ENCODE measurements around the gene RFC4.

RFC4 gene

DNA sequence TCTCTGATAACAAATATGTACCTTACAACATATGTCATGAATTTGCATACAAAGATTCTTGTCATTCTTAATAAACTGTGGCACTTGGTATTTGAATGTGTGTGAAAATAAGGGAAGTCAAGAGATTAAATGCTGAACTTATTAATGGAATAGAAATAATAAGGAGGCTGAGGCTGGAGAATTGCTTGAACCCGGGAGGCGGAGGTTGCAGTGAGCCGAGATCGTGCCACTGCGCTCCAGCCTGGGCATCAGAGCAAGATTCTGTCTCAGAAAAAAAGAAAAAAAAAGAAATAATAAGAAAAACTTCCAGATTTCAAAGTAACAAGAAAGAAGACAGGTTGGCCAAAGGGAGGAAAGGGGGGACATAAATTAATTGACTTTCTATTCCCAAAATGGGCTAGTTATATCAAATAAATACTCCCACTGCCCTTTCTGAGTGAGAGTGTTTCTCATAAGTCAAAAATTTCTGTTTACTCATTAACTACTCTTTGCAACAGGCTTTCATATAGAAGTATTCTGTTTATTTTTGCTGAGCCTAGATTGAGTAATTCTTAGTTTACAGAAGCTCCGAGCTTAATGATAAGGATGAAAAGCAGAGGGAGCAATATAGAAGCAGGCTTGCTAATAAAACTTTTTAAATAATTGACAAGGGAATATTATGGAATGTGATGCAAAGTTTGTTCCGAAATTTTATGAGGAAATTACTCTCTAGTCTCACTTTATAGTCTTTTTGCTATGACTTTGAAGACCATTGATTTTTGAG is 63.5 kb downstream of the RFC4 start:
- FAIRE-seq, result no peak
